Amniotic epithelial cell (primary cell): Measurements from ENCODE around the gene RND3.

ENCODE experiments used
- DNase-seq: peaks from one replicate; pipeline ENCODE4 v3.0.0-alpha.2; 2010; ENCODE audit warnings: low read depth

RND3 gene

DNA sequence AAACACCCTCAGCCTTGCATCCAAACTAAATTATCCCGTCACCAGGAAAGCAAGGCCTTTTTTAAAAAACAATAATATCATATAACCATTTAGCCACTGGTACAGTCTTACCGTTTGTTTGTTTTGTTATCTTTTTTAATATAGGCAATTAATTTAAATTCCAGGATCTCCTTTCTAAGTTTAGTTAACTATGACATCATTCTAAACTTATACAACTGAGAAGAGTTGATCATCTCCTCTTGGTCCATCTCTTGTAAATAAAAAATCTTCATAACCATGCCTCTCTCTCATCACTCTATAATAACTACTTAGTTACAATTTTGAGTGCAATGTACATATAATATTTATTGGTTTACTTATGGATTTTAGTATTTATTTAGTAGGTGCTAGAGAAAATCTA lies 46.2 kb downstream of the RND3 start:
- no peak for DNase-seq

GRCh38 chr2:150438654-150439053 lies 48.8 kb downstream of the RND3 start:
- DNase-seq, result no peak

GRCh38 chr2:150438041-150438440 lies 49.4 kb downstream of the RND3 start:
- no peak for DNase-seq

- no peak for DNase-seq
These were observed 55.2 kb downstream of the RND3 start for GRCh38 chr2:150432312-150432625.

- DNase-seq, result no peak
These were observed 55.7 kb downstream of the RND3 start for GRCh38 chr2:150431561-150432311.

GRCh38 chr2:150429384-150429961 lies 58.0 kb downstream of the RND3 start:
- no peak for DNase-seq

DNA sequence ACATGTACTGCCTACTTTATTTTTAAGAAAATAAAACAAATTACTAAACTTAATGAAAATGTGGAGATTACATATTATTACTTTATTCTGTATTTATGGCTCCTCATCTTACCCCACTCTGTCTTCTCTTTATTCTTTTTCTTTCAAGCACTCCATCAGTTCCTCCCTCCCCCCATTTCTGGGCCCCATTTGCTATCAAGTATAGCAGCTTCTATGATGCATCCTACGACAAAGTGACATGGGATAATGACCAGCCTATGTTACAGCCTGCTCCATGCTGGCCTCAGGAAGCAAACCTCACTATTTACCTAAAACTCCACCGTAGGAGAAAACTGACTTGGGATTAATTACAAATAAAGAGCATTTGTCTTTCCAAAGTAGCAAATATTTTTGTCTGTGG lies 58.8 kb downstream of the RND3 start:
- DNase-seq, result no peak

DNA sequence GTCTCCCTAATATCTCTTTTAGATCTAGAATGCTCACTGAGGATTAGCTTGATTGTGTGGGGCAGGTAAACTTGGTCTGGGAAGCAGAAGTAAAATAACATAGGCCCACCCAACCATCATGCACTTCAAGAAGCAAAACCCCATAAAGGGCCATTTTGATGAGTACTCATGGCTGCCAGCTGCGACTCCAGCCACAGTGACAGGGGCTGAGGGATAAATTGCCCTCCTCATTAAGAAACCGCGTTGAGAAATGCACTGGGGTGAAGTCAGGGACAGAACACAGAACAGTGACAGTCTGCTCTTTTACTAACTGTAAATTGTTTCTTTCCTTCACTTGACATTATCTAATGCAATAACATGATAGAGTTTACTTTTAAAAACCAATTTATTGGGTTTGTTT lies 60.2 kb downstream of the RND3 start:
- no peak for DNase-seq

DNA sequence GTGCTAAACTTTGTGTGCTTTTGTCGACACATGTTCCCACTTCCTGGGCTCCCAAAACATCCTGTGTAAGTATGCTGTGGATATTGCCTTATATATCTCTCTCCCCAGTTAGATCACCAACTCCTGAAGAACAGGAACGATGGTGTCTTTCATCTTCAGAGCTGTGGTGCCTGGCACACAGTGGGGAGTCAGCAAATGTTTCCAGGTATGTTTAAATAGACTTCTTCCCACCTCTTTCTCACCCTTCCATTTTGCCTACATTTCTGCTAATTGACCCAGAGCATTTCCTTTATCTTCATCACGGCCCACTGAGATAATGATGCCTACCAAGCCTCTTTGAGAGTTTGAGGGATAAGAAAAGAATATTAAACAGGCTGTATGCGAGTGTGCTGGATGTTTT lies 60.7 kb downstream of the RND3 start:
- no peak for DNase-seq

DNA sequence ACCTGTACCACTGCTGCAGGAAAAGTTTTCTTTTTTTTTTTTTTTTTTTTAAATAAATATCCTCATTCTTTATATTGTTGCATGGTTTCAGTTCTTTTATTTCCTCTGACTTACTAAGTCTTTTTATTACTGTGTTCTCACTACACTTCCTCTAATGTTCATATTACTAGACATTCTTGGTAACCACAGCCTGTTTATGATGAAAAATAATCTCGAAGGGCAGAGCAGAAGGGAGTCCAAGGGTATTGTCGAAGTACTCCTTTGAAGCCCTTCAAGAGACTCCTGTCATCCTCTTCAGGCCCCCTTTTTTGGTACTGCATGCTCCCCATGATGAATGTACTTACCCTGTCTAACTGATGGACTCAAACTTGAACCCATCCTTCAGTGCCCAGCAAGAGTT lies 61.2 kb downstream of the RND3 start:
- DNase-seq, result no peak

DNA sequence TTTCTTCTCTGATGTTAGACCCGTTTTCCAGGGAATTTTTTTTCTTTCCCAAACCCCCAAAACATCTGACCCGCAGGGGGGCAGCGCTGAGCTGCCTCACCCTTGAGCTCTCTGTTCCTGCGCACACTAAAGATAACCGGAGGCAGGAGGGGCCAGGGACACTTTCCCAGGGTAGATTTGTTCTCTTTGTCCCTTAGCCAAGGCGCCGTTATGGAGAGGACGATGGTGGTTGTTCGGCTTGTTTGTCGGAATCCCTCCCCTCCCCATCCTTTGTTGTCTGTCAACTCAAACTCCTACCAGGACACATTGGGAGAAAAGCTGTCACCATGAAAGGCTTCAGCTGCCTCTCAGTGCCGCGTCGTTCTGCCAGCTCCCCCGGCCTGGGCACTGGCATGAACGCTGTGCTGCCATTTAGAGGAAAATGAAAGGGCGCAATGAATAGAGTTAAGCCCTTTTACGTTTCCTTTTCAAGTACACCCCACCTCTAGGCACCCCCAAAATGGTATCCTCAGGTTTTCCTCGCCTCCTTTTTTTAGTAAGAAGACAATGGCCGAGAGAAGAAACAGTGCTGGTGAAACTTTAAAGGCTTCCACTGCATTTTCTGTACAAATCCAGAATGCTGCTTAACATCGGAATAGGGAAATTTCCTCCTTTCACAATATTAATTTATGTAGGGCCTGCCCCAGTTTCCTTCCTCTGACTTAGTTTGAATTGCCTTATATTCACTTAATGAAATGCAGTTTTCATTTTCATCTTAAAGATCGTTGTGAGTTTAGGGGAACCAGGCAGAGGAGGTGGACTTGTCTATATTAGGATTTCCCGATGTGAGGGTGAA lies 62.1 kb downstream of the RND3 start:
- no peak for DNase-seq

- DNase-seq, result no peak
These were observed 63.1 kb downstream of the RND3 start for GRCh38 chr2:150424406-150424805.

DNA sequence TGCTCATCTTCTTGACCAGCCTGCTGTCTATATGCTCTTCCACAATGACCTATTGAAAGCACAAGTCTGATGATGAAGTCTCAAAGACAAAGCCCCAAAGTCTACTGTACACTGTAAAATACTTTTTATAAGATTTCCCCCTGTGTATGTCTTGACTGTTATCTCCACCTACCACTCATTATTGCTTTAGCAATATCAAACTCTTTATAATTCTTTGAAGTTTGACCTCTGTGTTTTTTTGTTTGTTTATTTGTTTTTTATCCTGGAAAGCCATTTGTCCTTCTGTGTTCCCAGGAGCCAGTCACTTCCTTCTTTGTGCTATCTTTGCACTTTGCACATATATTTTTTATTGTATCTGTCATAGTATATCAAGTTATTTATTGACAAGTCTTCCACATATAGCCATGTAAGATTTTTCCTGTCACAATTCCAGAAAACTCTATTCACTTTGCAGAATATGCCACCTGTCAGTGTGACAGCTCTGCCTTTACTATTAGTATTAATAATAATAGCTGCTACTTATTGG lies 66.3 kb downstream of the RND3 start:
- DNase-seq, result no peak

- no peak for DNase-seq
These were observed 68.6 kb downstream of the RND3 start for GRCh38 chr2:150418916-150419315.
